Measurements from ENCODE around the gene FBXL20. TPM values are rescaled to one million over a fixed set of nuclear protein-coding genes. Genes with fewer than 3 reads are reported as not detected.

Gene FBXL20
- total RNA-seq, 3 donors from 2014 or later (not counting 1 experiment from before 2014, with no cell fraction given), result 25.5 to 34.2 (median 32.4) TPM

- H3K4me1 Mint-ChIP-seq, result peaks cover 6 to 20% of the 10 kb centered on the region in 2 donors
- DNase-seq, result no peak
- no peaks in the 10 kb centered on the region for H3K9me3 Mint-ChIP-seq
- Histone ChIP-seq H3K4me1 (ENCODE audit: control insufficient read depth, insufficient read depth, low read length) (peaks cover 11% of the 10 kb centered on the region), H3K27me3 (ENCODE audit: control insufficient read depth, insufficient read depth, low read length) (peaks cover 19% of the 10 kb centered on the region), H3K36me3 (ENCODE audit: control insufficient read depth, insufficient read depth, low read length) (no peaks in the 10 kb centered on the region), H3K4me3 (ENCODE audit: low read length) (no peak overlapping the region), H3K27ac (ENCODE audit: low read length) (no peak overlapping the region), H3K9me3 (ENCODE audit: control insufficient read depth, insufficient read depth, low read length) (no peaks in the 10 kb centered on the region)
- TF ChIP-seq CTCF (IDR thresholded peaks at IDR 0.05), result no peak
- H3K36me3 Mint-ChIP-seq, result no peaks in the 10 kb centered on the region
- H3K27me3 Mint-ChIP-seq (ENCODE audit: low read depth in 2 of 2), result peaks cover 27 to 38% of the 10 kb centered on the region in 2 donors
- WGBS (ENCODE audit: insufficient coverage), result 90% methylated on average over 7 of the region's 7 CpGs
- no peak overlapping the region for H3K4me3 Mint-ChIP-seq
- intact Hi-C loops (cut with micrococcal nuclease), result no loop called here
- H3K27ac Mint-ChIP-seq, result no peak overlapping the region
- no peak for ATAC-seq
Observed at GRCh38 chr17:39222151-39222550, 179.3 kb downstream of the FBXL20 start.

GRCh38 chr17:39221572-39221971 is 179.9 kb downstream of the FBXL20 start:
- H3K36me3 Mint-ChIP-seq, result no peaks in the 10 kb centered on the region

GRCh38 chr17:39219647-39220154 is 181.7 kb downstream of the FBXL20 start:
- 87% methylated on average over 8 of the region's 8 CpGs for WGBS (ENCODE audit: insufficient coverage)
- H3K4me3 Mint-ChIP-seq, result no peak overlapping the region

More at GRCh38 chr17:39221572-39221971, 179.9 kb downstream of the FBXL20 start:
- Histone ChIP-seq H3K27me3 (ENCODE audit: control insufficient read depth, insufficient read depth, low read length) (peaks cover 16% of the 10 kb centered on the region), H3K9me3 (ENCODE audit: control insufficient read depth, insufficient read depth, low read length) (no peaks in the 10 kb centered on the region), H3K4me1 (ENCODE audit: control insufficient read depth, insufficient read depth, low read length) (peaks cover 11% of the 10 kb centered on the region), H3K4me3 (ENCODE audit: low read length) (no peak overlapping the region), H3K36me3 (ENCODE audit: control insufficient read depth, insufficient read depth, low read length) (no peaks in the 10 kb centered on the region), H3K27ac (ENCODE audit: low read length) (no peak overlapping the region)
- H3K4me3 Mint-ChIP-seq, result no peak overlapping the region
- ATAC-seq, result no peak
- H3K4me1 Mint-ChIP-seq, result peaks cover 6 to 20% of the 10 kb centered on the region in 2 donors
- 93% methylated on average over 6 of the region's 6 CpGs for WGBS (ENCODE audit: insufficient coverage)
- TF ChIP-seq CTCF (IDR thresholded peaks at IDR 0.05), result no peak
- H3K27ac Mint-ChIP-seq, result no peak overlapping the region
- intact Hi-C loops (cut with micrococcal nuclease), result no loop called here
- no peak for DNase-seq
- no peaks in the 10 kb centered on the region for H3K9me3 Mint-ChIP-seq
- peaks cover 33 to 41% of the 10 kb centered on the region in 2 donors for H3K27me3 Mint-ChIP-seq (ENCODE audit: low read depth in 2 of 2)

More at GRCh38 chr17:39219647-39220154, 181.7 kb downstream of the FBXL20 start:
- DNase-seq (no peak), ATAC-seq (no peak)
- Histone ChIP-seq H3K4me1 (ENCODE audit: control insufficient read depth, insufficient read depth, low read length) (no peaks in the 10 kb centered on the region), H3K9me3 (ENCODE audit: control insufficient read depth, insufficient read depth, low read length) (no peaks in the 10 kb centered on the region), H3K4me3 (ENCODE audit: low read length) (no peak overlapping the region), H3K27ac (ENCODE audit: low read length) (no peak overlapping the region), H3K27me3 (ENCODE audit: control insufficient read depth, insufficient read depth, low read length) (peaks cover 9% of the 10 kb centered on the region), H3K36me3 (ENCODE audit: control insufficient read depth, insufficient read depth, low read length) (no peaks in the 10 kb centered on the region)
- Mint-ChIP-seq H3K36me3 (no peaks in the 10 kb centered on the region), H3K9me3 (no peaks in the 10 kb centered on the region), H3K4me1 (peaks cover 0 to 11% of the 10 kb centered on the region in 2 donors), H3K27ac (no peak overlapping the region), H3K27me3 (ENCODE audit: low read depth in 2 of 2) (peaks cover 33 to 42% of the 10 kb centered on the region in 2 donors)
- TF ChIP-seq CTCF (IDR thresholded peaks at IDR 0.05), result no peak
- intact Hi-C loops (cut with micrococcal nuclease), result no loop called here

All from natural killer cell (primary cell).